ENCODE measurements around the gene TNFRSF1A. TPM values are rescaled to one million over a fixed set of nuclear protein-coding genes. Genes with fewer than 3 reads are reported as not detected.

The TNFRSF1A gene
- total RNA-seq, 1 donor from 2014 or later: 271 TPM

- H3K9me3 ChIP-seq: no peaks in the 10 kb centered on the region
- H3K4me1 ChIP-seq: peaks cover 17% of the 10 kb centered on the region
- no peaks in the 10 kb centered on the region for H3K27me3 ChIP-seq
- intact Hi-C loops (cut with DNase I): no loop called here
- TF ChIP-seq POLR2AphosphoS5 (IDR thresholded peaks at IDR 0.05; ENCODE audit: insufficient read depth in 1 of 2, low read depth in 1 of 2) (no peak), CTCF (IDR thresholded peaks at IDR 0.05) (no peak), POLR2A (IDR thresholded peaks at IDR 0.05) (no peak)
- H3K4me3 ChIP-seq: no peak overlapping the region
- no peak overlapping the region for H3K27ac ChIP-seq
- H3K36me3 ChIP-seq: no peaks in the 10 kb centered on the region
- no peak for DNase-seq (ENCODE audit: extremely low spot score in 2 of 2)
Measured at GRCh38 chr12:6284273-6284672, 57.6 kb downstream of the TNFRSF1A start.

GRCh38 chr12:6282453-6282840 is 59.4 kb downstream of the TNFRSF1A start:
- Histone ChIP-seq H3K27me3 (no peaks in the 10 kb centered on the region), H3K4me3 (no peak overlapping the region), H3K36me3 (no peaks in the 10 kb centered on the region), H3K9me3 (no peaks in the 10 kb centered on the region), H3K4me1 (peaks cover 31% of the 10 kb centered on the region), H3K27ac (no peak overlapping the region)
- intact Hi-C loops (cut with DNase I): no loop called here
- no peak for DNase-seq (ENCODE audit: extremely low spot score in 2 of 2)
- TF ChIP-seq POLR2AphosphoS5 (IDR thresholded peaks at IDR 0.05; ENCODE audit: insufficient read depth in 1 of 2, low read depth in 1 of 2): no peak
- no peak for TF ChIP-seq POLR2A (IDR thresholded peaks at IDR 0.05)
- TF ChIP-seq CTCF (IDR thresholded peaks at IDR 0.05): no peak

GRCh38 chr12:6281081-6281809 is 60.6 kb downstream of the TNFRSF1A start:
- peak overlapping the region; percentile 86 for H3K27ac ChIP-seq

GRCh38 chr12:6280672-6281071 is 61.2 kb downstream of the TNFRSF1A start:
- intact Hi-C loops (cut with DNase I): no loop called here
- peak overlapping the region; percentile 86 for H3K27ac ChIP-seq
- no peak for DNase-seq (ENCODE audit: extremely low spot score in 2 of 2)
- no peaks in the 10 kb centered on the region for H3K36me3 ChIP-seq
- no peak overlapping the region for H3K4me3 ChIP-seq
- no peaks in the 10 kb centered on the region for H3K27me3 ChIP-seq
- H3K4me1 ChIP-seq: peaks cover 32% of the 10 kb centered on the region
- TF ChIP-seq POLR2AphosphoS5 (IDR thresholded peaks at IDR 0.05; ENCODE audit: insufficient read depth in 1 of 2, low read depth in 1 of 2): no peak
- TF ChIP-seq POLR2A (IDR thresholded peaks at IDR 0.05): no peak
- no peak for TF ChIP-seq CTCF (IDR thresholded peaks at IDR 0.05)
- no peaks in the 10 kb centered on the region for H3K9me3 ChIP-seq

More at GRCh38 chr12:6281081-6281809, 60.6 kb downstream of the TNFRSF1A start:
- H3K4me3 ChIP-seq: no peak overlapping the region
- intact Hi-C loops (cut with DNase I): no loop called here
- no peaks in the 10 kb centered on the region for H3K36me3 ChIP-seq
- DNase-seq (ENCODE audit: extremely low spot score in 2 of 2): no peak
- TF ChIP-seq CTCF (IDR thresholded peaks at IDR 0.05) (no peak), POLR2A (IDR thresholded peaks at IDR 0.05) (no peak), POLR2AphosphoS5 (IDR thresholded peaks at IDR 0.05; ENCODE audit: insufficient read depth in 1 of 2, low read depth in 1 of 2) (no peak)
- peaks cover 32% of the 10 kb centered on the region for H3K4me1 ChIP-seq
- no peaks in the 10 kb centered on the region for H3K27me3 ChIP-seq
- no peaks in the 10 kb centered on the region for H3K9me3 ChIP-seq

GRCh38 chr12:6280053-6280469 is 61.8 kb downstream of the TNFRSF1A start:
- Histone ChIP-seq H3K36me3 (no peaks in the 10 kb centered on the region), H3K27me3 (no peaks in the 10 kb centered on the region), H3K27ac (peak overlapping the region; percentile 86), H3K9me3 (no peaks in the 10 kb centered on the region), H3K4me3 (no peak overlapping the region), H3K4me1 (peaks cover 33% of the 10 kb centered on the region)
- intact Hi-C loops (cut with DNase I): no loop called here
- TF ChIP-seq POLR2AphosphoS5 (IDR thresholded peaks at IDR 0.05; ENCODE audit: insufficient read depth in 1 of 2, low read depth in 1 of 2): peak in 1 of 2 donors; percentile 85
- no peak for TF ChIP-seq CTCF (IDR thresholded peaks at IDR 0.05)
- no peak for DNase-seq (ENCODE audit: extremely low spot score in 2 of 2)
